NB4 (cell line): Measurements from ENCODE around the gene MYADM.
"Not testable (repeated sequence)": the region's sequence is repeated elsewhere in the genome, so short reads cannot be mapped to it uniquely, and the experiment has no call there.

Experiments used
- DNase-seq: peaks from one replicate; pipeline ENCODE4 v3.0.0; 2010; ENCODE audit warnings: low read depth
- H3K4me3 ChIP-seq: one replicate; pipeline ENCODE4 v1.5.1; 2011; ENCODE audit warnings: mild to moderate bottlenecking, low read depth, low read length, moderate library complexity
- CTCF ChIP-seq: IDR thresholded peaks from one replicate; pipeline ENCODE4 v1.5.1; 2012; ENCODE audit warnings: low read depth, low read length
- MYC ChIP-seq: IDR thresholded peaks from 2 replicates; pipeline ENCODE4 v1.6.1; 2011; ENCODE audit warnings: low read depth, low read length
- POLR2A ChIP-seq: IDR thresholded peaks from 2 replicates; pipeline ENCODE4 v1.6.1; 2011; ENCODE audit warnings: mild to moderate bottlenecking; ENCODE audit not compliant: insufficient read length; ENCODE audit errors: extremely low read depth
- TF ChIP-seq, protein P1 (sequence below): IDR thresholded peaks from 2 replicates; pipeline ENCODE4 v1.6.1; 2011; ENCODE audit warnings: low read depth, low read length

The MYADM gene

DNA sequence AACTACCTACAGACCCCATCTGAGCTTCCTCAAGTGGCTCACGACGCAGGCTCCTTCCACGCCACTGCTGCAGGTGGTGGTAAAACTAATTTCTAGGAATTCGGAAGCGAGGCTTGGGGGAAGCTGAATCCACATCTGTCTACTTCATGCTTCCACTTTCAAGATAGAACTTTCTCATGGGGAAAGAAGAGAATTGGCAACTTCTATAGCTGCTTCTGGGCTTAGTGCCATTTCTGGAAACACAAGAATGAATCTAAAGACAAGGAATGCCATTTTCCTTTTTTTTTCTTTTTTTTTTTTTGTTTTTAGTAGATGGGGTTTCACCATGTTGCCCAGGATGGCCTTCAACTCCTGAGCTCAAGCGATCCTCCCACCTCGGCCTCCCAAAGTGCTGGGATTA, 40.8 kb upstream of the MYADM start:
- no peak for DNase-seq
- H3K4me3 ChIP-seq = no peak overlapping the region
- TF ChIP-seq, protein P1, sequence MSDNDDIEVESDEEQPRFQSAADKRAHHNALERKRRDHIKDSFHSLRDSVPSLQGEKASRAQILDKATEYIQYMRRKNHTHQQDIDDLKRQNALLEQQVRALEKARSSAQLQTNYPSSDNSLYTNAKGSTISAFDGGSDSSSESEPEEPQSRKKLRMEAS = no peak
- TF ChIP-seq POLR2A (no peak), CTCF (no peak), MYC (no peak)

GRCh38 chr19:53828531-53828930, 39.2 kb upstream of the MYADM start:
- no peak overlapping the region for H3K4me3 ChIP-seq
- no peak for DNase-seq
- TF ChIP-seq, protein P1 = no peak
- no peak for TF ChIP-seq MYC
- no peak for TF ChIP-seq POLR2A
- TF ChIP-seq CTCF = no peak

DNA sequence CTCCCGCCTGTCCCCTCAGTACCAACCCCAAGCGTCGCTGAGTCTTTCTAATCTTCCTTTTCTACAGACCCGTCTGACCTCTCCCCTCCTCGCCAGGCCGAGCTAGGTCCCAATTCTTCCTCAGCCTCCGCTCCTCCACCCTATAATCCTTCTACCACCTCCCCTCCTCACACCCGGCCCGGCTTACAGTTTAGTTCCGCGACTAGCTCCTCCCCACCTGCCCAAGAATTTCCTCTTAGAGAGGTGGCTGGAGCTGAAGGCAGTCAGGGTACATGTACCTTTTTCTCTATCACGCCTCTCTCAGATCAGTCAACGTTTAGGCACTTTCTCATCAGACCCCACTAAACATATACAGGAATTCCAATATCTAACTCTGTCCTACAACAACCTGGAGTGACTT, 34.8 kb upstream of the MYADM start:
- H3K4me3 ChIP-seq, DNase-seq: not testable (repeated sequence)

DNA sequence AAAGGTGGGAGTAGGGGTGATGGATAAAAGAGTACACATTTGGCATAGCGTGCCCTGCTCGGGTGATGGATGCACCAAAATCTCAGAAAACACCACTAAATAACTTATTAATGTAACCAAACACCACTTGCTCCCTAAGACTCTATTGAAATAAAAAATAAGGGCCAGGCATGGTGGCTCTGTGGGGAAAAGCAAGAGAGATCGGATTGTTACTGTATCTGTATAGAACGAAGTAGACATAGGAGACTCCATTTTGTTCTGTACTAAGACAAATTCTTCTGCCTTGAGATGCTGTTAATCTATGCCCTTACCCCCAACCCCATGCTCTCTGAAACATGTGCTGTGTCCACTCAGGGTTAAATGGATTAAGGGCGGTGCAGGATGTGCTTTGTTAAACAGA, 29.2 kb upstream of the MYADM start:
- not testable (repeated sequence) for DNase-seq, H3K4me3 ChIP-seq

GRCh38 chr19:53840241-53840640, 27.4 kb upstream of the MYADM start:
- not testable (repeated sequence) for H3K4me3 ChIP-seq, DNase-seq

DNA sequence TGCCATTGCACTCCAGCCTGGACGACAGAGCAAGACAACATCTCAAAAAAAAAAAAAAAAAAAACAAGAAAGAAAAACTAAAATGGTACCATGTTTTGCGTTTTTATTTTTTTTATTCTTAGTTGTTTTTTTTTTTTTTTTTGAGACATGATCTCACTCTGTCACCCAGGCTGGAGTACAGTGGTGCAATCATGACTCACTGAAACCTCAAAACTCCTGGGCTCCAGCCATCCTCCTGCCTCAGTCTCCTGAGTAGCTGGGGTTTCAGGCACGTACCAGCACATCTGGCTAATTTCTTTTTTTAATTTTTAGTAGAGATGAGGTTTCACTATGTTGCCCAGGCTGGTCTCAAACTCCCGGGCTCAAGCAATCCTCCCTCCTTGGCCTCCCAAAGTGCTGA, 26.8 kb upstream of the MYADM start:
- H3K4me3 ChIP-seq = not testable (repeated sequence)
- DNase-seq = peak; percentile 82

DNA sequence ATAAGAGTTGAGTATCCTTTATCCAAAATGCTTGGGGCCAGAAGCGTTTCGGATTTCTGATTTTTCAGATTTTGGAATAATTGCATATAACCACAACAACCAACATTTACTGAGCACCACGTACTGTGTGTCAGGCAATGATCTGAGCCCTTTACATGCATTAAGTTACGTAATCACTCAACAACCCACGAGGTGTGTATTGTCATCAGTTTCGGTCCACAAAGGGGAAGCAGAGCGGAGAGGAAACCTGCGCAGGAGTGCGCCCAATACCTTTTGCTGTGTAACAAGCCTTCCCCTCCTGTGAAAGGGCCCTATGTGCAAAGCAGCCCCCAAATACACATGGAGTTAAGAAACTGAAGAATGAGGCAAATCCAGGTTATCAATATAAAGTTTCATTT, 22.8 kb upstream of the MYADM start:
- peak; percentile 35 for DNase-seq
- TF ChIP-seq, protein P1 = no peak
- TF ChIP-seq CTCF (no peak), MYC (no peak), POLR2A (no peak)
- H3K4me3 ChIP-seq = no peak overlapping the region

GRCh38 chr19:53847555-53847954, 20.1 kb upstream of the MYADM start:
- no peak for TF ChIP-seq POLR2A
- TF ChIP-seq CTCF = no peak
- TF ChIP-seq, protein P1 = no peak
- no peak overlapping the region for H3K4me3 ChIP-seq
- DNase-seq = no peak
